ENCODE data around the gene USP3. TPM values are rescaled to one million over a fixed set of nuclear protein-coding genes. Genes with fewer than 3 reads are reported as not detected.

USP3 gene
- total and polyA plus RNA-seq, 9 donors = 21.1 to 76.0 (median 60.1) TPM

- Histone ChIP-seq H3K4me3 (no peak overlapping the region), H3K9me3 (no peaks in the 10 kb centered on the region), H3K36me3 (no peaks in the 10 kb centered on the region), H3K27me3 (no peaks in the 10 kb centered on the region), H3K27ac (no peak overlapping the region), H3K4me1 (ENCODE audit: insufficient read depth) (peaks cover 3% of the 10 kb centered on the region)
- no peak for DNase-seq
- TF ChIP-seq POLR2A (IDR thresholded peaks at IDR 0.05) (no peak), EP300 (IDR thresholded peaks at IDR 0.05) (no peak), CTCF (IDR thresholded peaks at IDR 0.05) (no peak)
- 84 to 87% (median 86%) methylated on average over 8 of the region's 8 CpGs for WGBS, 3 donors
- intact Hi-C loops (cut with DNase I) = no loop called here
Observed at GRCh38 chr15:63488398-63488960, 15.9 kb upstream of the USP3 start.

- 84 to 97% (median 96%) methylated on average over 5 of the region's 5 CpGs for WGBS, 3 donors
- DNase-seq = no peak
- Histone ChIP-seq H3K36me3 (no peaks in the 10 kb centered on the region), H3K4me3 (no peak overlapping the region), H3K9me3 (no peaks in the 10 kb centered on the region), H3K4me1 (ENCODE audit: insufficient read depth) (peaks cover 3% of the 10 kb centered on the region), H3K27ac (no peak overlapping the region), H3K27me3 (no peaks in the 10 kb centered on the region)
- intact Hi-C loops (cut with DNase I) = no loop called here
- TF ChIP-seq CTCF (IDR thresholded peaks at IDR 0.05) (no peak), EP300 (IDR thresholded peaks at IDR 0.05) (no peak), POLR2A (IDR thresholded peaks at IDR 0.05) (no peak)
Observed at GRCh38 chr15:63489352-63489751, 15.0 kb upstream of the USP3 start.

- Histone ChIP-seq H3K27ac (no peak overlapping the region), H3K9me3 (no peaks in the 10 kb centered on the region), H3K4me3 (no peak overlapping the region), H3K36me3 (no peaks in the 10 kb centered on the region), H3K4me1 (ENCODE audit: insufficient read depth) (peaks cover 3% of the 10 kb centered on the region), H3K27me3 (no peaks in the 10 kb centered on the region)
- DNase-seq = no peak
- 79 to 86% (median 84%) methylated on average over 4 of the region's 4 CpGs for WGBS, 3 donors
- TF ChIP-seq EP300 (IDR thresholded peaks at IDR 0.05) (no peak), POLR2A (IDR thresholded peaks at IDR 0.05) (no peak), CTCF (IDR thresholded peaks at IDR 0.05) (no peak)
- intact Hi-C loops (cut with DNase I) = loop anchor here in 1 of 4 donors (10.0 kb wide), 1 partner anchor 114 kb away; no protein-coding TSS in a partner anchor
Observed at GRCh38 chr15:63490345-63491034, 13.9 kb upstream of the USP3 start.

- intact Hi-C loops (cut with DNase I) = loop anchor here in 1 of 4 donors (10.0 kb wide), 1 partner anchor 114 kb away; no protein-coding TSS in a partner anchor
- 88 to 95% (median 93%) methylated on average over 5 of the region's 5 CpGs for WGBS, 3 donors
- Histone ChIP-seq H3K27ac (no peak overlapping the region), H3K27me3 (no peaks in the 10 kb centered on the region), H3K4me3 (no peak overlapping the region), H3K9me3 (no peaks in the 10 kb centered on the region), H3K36me3 (no peaks in the 10 kb centered on the region), H3K4me1 (ENCODE audit: insufficient read depth) (peaks cover 3% of the 10 kb centered on the region)
- no peak for DNase-seq
- no peak for TF ChIP-seq EP300 (IDR thresholded peaks at IDR 0.05)
- TF ChIP-seq POLR2A (IDR thresholded peaks at IDR 0.05) = no peak
- TF ChIP-seq CTCF (IDR thresholded peaks at IDR 0.05) = no peak
Observed at GRCh38 chr15:63491116-63491827, 13.1 kb upstream of the USP3 start.
